NB4 (cell line): ENCODE results near the gene SIK2.

Experiments used
- POLR2A ChIP-seq: IDR thresholded peaks from 2 replicates; pipeline ENCODE4 v1.6.1; 2011; ENCODE audit warnings: mild to moderate bottlenecking; ENCODE audit not compliant: insufficient read length; ENCODE audit errors: extremely low read depth
- TF ChIP-seq, protein P1 (sequence below): IDR thresholded peaks from one replicate; pipeline ENCODE4 v1.5.1; 2012; ENCODE audit warnings: low read depth, low read length

DNA sequence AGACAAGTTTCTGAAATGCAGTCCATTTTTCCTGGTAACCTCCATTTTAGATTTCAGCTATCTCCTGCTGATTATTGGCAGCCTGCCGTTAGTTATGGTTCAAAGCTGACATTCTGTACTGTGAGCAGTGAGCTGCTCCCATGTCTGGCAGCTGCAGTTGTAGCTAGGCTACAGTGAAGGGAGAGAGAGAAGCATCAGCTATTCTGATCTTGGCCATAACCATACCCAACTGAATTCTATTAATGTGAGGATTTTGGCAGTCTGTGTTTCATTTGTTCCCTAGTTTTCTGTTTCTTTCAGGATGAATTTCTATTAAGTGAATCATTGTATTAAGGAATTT lies 33.4 kb downstream of the SIK2 start:
- TF ChIP-seq, protein P1, sequence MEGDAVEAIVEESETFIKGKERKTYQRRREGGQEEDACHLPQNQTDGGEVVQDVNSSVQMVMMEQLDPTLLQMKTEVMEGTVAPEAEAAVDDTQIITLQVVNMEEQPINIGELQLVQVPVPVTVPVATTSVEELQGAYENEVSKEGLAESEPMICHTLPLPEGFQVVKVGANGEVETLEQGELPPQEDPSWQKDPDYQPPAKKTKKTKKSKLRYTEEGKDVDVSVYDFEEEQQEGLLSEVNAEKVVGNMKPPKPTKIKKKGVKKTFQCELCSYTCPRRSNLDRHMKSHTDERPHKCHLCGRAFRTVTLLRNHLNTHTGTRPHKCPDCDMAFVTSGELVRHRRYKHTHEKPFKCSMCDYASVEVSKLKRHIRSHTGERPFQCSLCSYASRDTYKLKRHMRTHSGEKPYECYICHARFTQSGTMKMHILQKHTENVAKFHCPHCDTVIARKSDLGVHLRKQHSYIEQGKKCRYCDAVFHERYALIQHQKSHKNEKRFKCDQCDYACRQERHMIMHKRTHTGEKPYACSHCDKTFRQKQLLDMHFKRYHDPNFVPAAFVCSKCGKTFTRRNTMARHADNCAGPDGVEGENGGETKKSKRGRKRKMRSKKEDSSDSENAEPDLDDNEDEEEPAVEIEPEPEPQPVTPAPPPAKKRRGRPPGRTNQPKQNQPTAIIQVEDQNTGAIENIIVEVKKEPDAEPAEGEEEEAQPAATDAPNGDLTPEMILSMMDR, result no peak
- no peak for TF ChIP-seq POLR2A
